GM19351 (cell line): Measurements from ENCODE around the gene NPLOC4.

Experiments
- ATAC-seq: cut with Tn5 transposase; IDR thresholded peaks from one replicate; pipeline ENCODE4 v1.9.1; 2021; ENCODE audit warnings: mild to moderate bottlenecking, moderate library complexity; ENCODE audit not compliant: unreplicated experiment

Gene NPLOC4

GRCh38 chr17:81664051-81664470 lies 27.1 kb upstream of the NPLOC4 start:
- no peak for ATAC-seq

- no peak for ATAC-seq
Observed at GRCh38 chr17:81662002-81662401, 25.1 kb upstream of the NPLOC4 start.

- ATAC-seq, result no peak
Observed at GRCh38 chr17:81660441-81660840, 23.5 kb upstream of the NPLOC4 start.

- ATAC-seq, result no peak
Observed at GRCh38 chr17:81659038-81659437, 22.1 kb upstream of the NPLOC4 start.

GRCh38 chr17:81656835-81657234 lies 19.9 kb upstream of the NPLOC4 start:
- no peak for ATAC-seq

GRCh38 chr17:81656118-81656743 lies 19.3 kb upstream of the NPLOC4 start, which contains the start of gene PDE6G:
Gene PDE6G (minus strand): TSS chr17:81656542. CDS start chr17:81653305, 3,237 bp downstream.
- no peak for ATAC-seq

GRCh38 chr17:81655378-81656117 lies 18.6 kb upstream of the NPLOC4 start:
- ATAC-seq, result no peak

- no peak for ATAC-seq
Observed at GRCh38 chr17:81652906-81653771, 16.2 kb upstream of the NPLOC4 start.

- ATAC-seq, result no peak
Observed at GRCh38 chr17:81651692-81652091, 14.8 kb upstream of the NPLOC4 start.

GRCh38 chr17:81650951-81651350 lies 14.0 kb upstream of the NPLOC4 start:
- ATAC-seq, result no peak

GRCh38 chr17:81648707-81649085 lies 11.8 kb upstream of the NPLOC4 start:
- ATAC-seq, result no peak

GRCh38 chr17:81648013-81648706 lies 11.2 kb upstream of the NPLOC4 start:
- ATAC-seq, result no peak

- ATAC-seq, result no peak
Observed at GRCh38 chr17:81647640-81648012, 10.7 kb upstream of the NPLOC4 start.

GRCh38 chr17:81646869-81647600 lies 10.1 kb upstream of the NPLOC4 start:
- ATAC-seq, result no peak

GRCh38 chr17:81644976-81645952 lies 8.4 kb upstream of the NPLOC4 start:
- no peak for ATAC-seq

- ATAC-seq, result no peak
Observed at GRCh38 chr17:81644496-81644895, 7.6 kb upstream of the NPLOC4 start.

- no peak for ATAC-seq
Observed at GRCh38 chr17:81641825-81642489, 5.0 kb upstream of the NPLOC4 start.

- ATAC-seq, result no peak
Observed at GRCh38 chr17:81640011-81640410, 3.1 kb upstream of the NPLOC4 start.

GRCh38 chr17:81638683-81639082 lies 1.8 kb upstream of the NPLOC4 start:
- ATAC-seq, result no peak
